K562 (cell line): ENCODE data around the gene C4orf46. TPM values are rescaled to one million over a fixed set of nuclear protein-coding genes. Genes with fewer than 3 reads are reported as not detected.

ENCODE experiments used
- ATAC-seq: fragments of 200-7000 bp; cut with Tn5 transposase; 3 replicates; pipeline ENCODE4 v1.9.1; 2020; ENCODE audit warnings: moderate library complexity
- BruUV-seq: library from RNA; stranded (reverse); fragments of 400-500 nt; replicated peaks from 2 replicates; lab custom pipeline; 2021; lab: Mats Ljungman, UMichigan
- CTCF ChIA-PET: fragments of 300-600 bp; formaldehyde crosslinking; extraction: SDS; loops from one replicate; lab custom pipeline; 2021; ENCODE audit warnings: low intra/inter-chr PET ratio; lab: Yijun Ruan, JAX
- POLR2A ChIA-PET: fragments of 300-600, 350-650 bp; sonication (Branson Sonifier 250); formaldehyde crosslinking; extraction: SDS; loops from one replicate; lab custom pipeline; 2021; ENCODE audit warnings: antibody characterized with exemption, inconsistent platforms; lab: Yijun Ruan, JAX
- DNase-seq, 4 experiments: peaks; one replicate each; pipeline versions ENCODE4 v3.0.0 to v3.0.0-alpha.2; 2011 to 2018; ENCODE audit warnings: low spot score in 3 of 4, mixed read lengths in 3 of 4; ENCODE audit errors: extremely low read depth in 1 of 4
- FAIRE-seq: peaks from 2 replicates; lab custom pipeline; 2011; peaks lifted over from hg19 to GRCh38; lab: Jason Lieb, UNC
- H2AFZ ChIP-seq: 2 replicates; pipeline ENCODE4 v1.6.0; 2011; ENCODE audit warnings: low read depth, low read length, control low read depth, inconsistent platforms
- H3K27ac ChIP-seq: fragments of 200-600 bp; 3 replicates; pipeline ENCODE4 v1.8.0; 2011; ENCODE audit warnings: low read depth, mild to moderate bottlenecking, control low read depth, inconsistent platforms, low read length, moderate library complexity, mixed read lengths; ENCODE audit errors: extremely low read depth
- H3K27me3 ChIP-seq, 2 experiments: fragments of 300-600 bp in 1 of 2; 2 replicates in 1 of 2; 3 replicates in 1 of 2; pipeline versions ENCODE4 v1.6.0 to v1.8.0; 2011; ENCODE audit warnings: inconsistent platforms in 2 of 2, low read length in 2 of 2, mild to moderate bottlenecking in 1 of 2, mixed read lengths in 1 of 2, moderate library complexity in 1 of 2; ENCODE audit not compliant: control insufficient read depth in 2 of 2, insufficient read depth in 2 of 2
- H3K36me3 ChIP-seq: fragments of 300-600 bp; 3 replicates; pipeline ENCODE4 v1.8.0; 2011; ENCODE audit warnings: mild to moderate bottlenecking, low read length, inconsistent platforms; ENCODE audit not compliant: control insufficient read depth, insufficient read depth
- H3K4me1 ChIP-seq, 2 experiments: fragments of 200-600 bp in 1 of 2; replicated peaks in 1 of 2; 2 replicates in 1 of 2; 3 replicates in 1 of 2; pipeline versions ENCODE4 v1.5.1 to v1.8.0; 2011; ENCODE audit warnings: inconsistent platforms in 2 of 2, low read length in 2 of 2, mild to moderate bottlenecking in 1 of 2, mixed read lengths in 1 of 2, moderate library complexity in 1 of 2; ENCODE audit not compliant: control insufficient read depth in 2 of 2, insufficient read depth in 2 of 2
- H3K4me2 ChIP-seq: 2 replicates; pipeline ENCODE4 v1.6.1; 2011; ENCODE audit warnings: low read length, control low read depth, inconsistent platforms, mixed read lengths; ENCODE audit not compliant: insufficient read depth
- H3K4me3 ChIP-seq: fragments of 200-600 bp; sonication (generic), shearing (Covaris generic); 2 replicates; pipeline ENCODE4 v1.5.1; 2016; ENCODE audit warnings: control low read depth, inconsistent platforms
- H3K79me2 ChIP-seq: fragments of 200-600 bp; 3 replicates; pipeline ENCODE4 v1.8.0; 2011; ENCODE audit warnings: low read length, inconsistent platforms; ENCODE audit not compliant: control insufficient read depth, insufficient read depth
- H3K9ac ChIP-seq, 2 experiments: 2 replicates each; pipeline versions ENCODE4 v1.6.0 to v1.6.1; 2011; ENCODE audit warnings: low read depth in 2 of 2, low read length in 2 of 2, control low read depth in 1 of 2, inconsistent platforms in 1 of 2, mild to moderate bottlenecking in 1 of 2, mixed read lengths in 1 of 2; ENCODE audit not compliant: insufficient read depth in 1 of 2
- H3K9me1 ChIP-seq: one replicate; pipeline ENCODE4 v1.6.0; 2011; ENCODE audit warnings: inconsistent platforms, mild to moderate bottlenecking, low read length, moderate library complexity; ENCODE audit not compliant: control insufficient read depth, insufficient read depth
- H3K9me3 ChIP-seq: replicated peaks from 2 replicates; pipeline ENCODE4 v1.5.1; 2011; ENCODE audit warnings: low read depth, low read length, inconsistent platforms; ENCODE audit not compliant: control insufficient read depth, insufficient read depth
- H4K20me1 ChIP-seq: replicated peaks from 2 replicates; pipeline ENCODE4 v1.6.1; 2011; ENCODE audit warnings: low read length, inconsistent platforms, mixed read lengths; ENCODE audit not compliant: control insufficient read depth, insufficient read depth
- ARNT ChIP-seq, 2 experiments: fragments of 450-650 bp; IDR thresholded peaks; 2 replicates each; pipeline ENCODE4 v1.6.1; 2016; ENCODE audit warnings: mild to moderate bottlenecking in 1 of 2
- CBFB ChIP-seq: sonication (generic); formaldehyde crosslinking; IDR thresholded peaks from 2 replicates; pipeline ENCODE4 v1.4.0; 2020; ENCODE audit warnings: mild to moderate bottlenecking, missing genetic modification reagents
- HNRNPH1 ChIP-seq: fragments of 200-400 bp; formaldehyde crosslinking; optimal IDR thresholded peaks from 2 replicates; pipeline ENCODE3; 2017; ENCODE audit warnings: low read depth, mild to moderate bottlenecking, low read length, moderate library complexity
- MECOM ChIP-seq: fragments of 250-450 bp; sonication (Bioruptor Pico); IDR thresholded peaks from 2 replicates; pipeline ENCODE4 v1.8.0; 2022; ENCODE audit warnings: inconsistent platforms
- NFRKB ChIP-seq: fragments of 450-650 bp; IDR thresholded peaks from 2 replicates; pipeline ENCODE4 v1.6.1; 2016; ENCODE audit warnings: low read depth
- POLR3A ChIP-seq: IDR thresholded peaks from 2 replicates; pipeline ENCODE4 v1.6.1; 2011; ENCODE audit warnings: borderline replicate concordance, mild to moderate bottlenecking, moderate library complexity; ENCODE audit not compliant: insufficient read length, insufficient read depth; ENCODE audit errors: extremely low read depth
- TAF9B ChIP-seq: fragments of 450-650 bp; IDR thresholded peaks from 2 replicates; pipeline ENCODE4 v1.6.1; 2018; ENCODE audit warnings: mild to moderate bottlenecking; ENCODE audit not compliant: partially characterized antibody
- TAL1 ChIP-seq: fragments of 450-650 bp; IDR thresholded peaks from 2 replicates; pipeline ENCODE4 v1.6.1; 2016; ENCODE audit warnings: mild to moderate bottlenecking
- ZNF766 ChIP-seq: fragments of 200-800 bp; sonication (Bioruptor generic); conservative IDR thresholded peaks from 2 replicates; pipeline ENCODE4 v1.6.1; 2016; ENCODE audit warnings: missing genetic modification characterization, missing compliant biosample characterization
- WGBS: fragments of 100-300 bp; shearing (Covaris generic); methylation state at CpG from one replicate; pipeline ENCODE4 v1.1.6; 2016; ENCODE audit warnings: low coverage, mixed read lengths; ENCODE audit not compliant: insufficient coverage; ENCODE audit errors: missing lambda C conversion rate; 5-methylcytosine and 5-hydroxymethylcytosine counted together
- in situ Hi-C: fragments of 300-500 bp; cut with MboI; formaldehyde crosslinking; loops from 4 replicates; pipeline ENCODE4 v1.15.0; 2018; ENCODE audit warnings: inconsistent platforms, mixed read lengths
- intact Hi-C: fragments of 100-400 bp; cut with micrococcal nuclease; formaldehyde crosslinking; loops from 2 replicates; pipeline ENCODE4 v1.14.2; 2022
- polyA plus RNA-seq, 8 experiments: library from polyadenylated mRNA; depleted of rRNA in 4 of 8; stranded (reverse) in 5 of 8; unstranded in 3 of 8; fragments of >200 nt; fragmentation: Nextera tagmentation in 2 of 8; fragmentation: Illumina TruSeq in 1 of 8; extraction: Ambion mirVana in 2 of 8; extraction: Trizol in 1 of 8; gene quantifications; 2 replicates each; pipeline versions ENCODE4 v1.2.1 to v1.2.3, GENCODE V29; 2011 to 2014; ENCODE audit warnings: inconsistent platforms in 1 of 8, missing spikeins in 1 of 8
- total RNA-seq, 7 experiments: library from RNA; depleted of rRNA in 6 of 7; stranded (reverse); fragments of >200 nt in 6 of 7; fragmentation: Illumina TruSeq in 2 of 7; extraction: Trizol in 2 of 7; gene quantifications; 2 replicates each; pipeline versions ENCODE4 v1.2.1 to v1.2.3, GENCODE V29; 2011 to 2021; ENCODE audit warnings: low replicate concordance in 1 of 7
- TF ChIP-seq, protein P1 (sequence below): fragments of 450-650 bp; IDR thresholded peaks from 2 replicates; pipeline ENCODE4 v1.6.1; 2016; ENCODE audit warnings: low read depth
- TF ChIP-seq, protein P2 (sequence below): sonication (generic); formaldehyde crosslinking; IDR thresholded peaks from 2 replicates; pipeline ENCODE4 v1.8.1; 2023; ENCODE audit warnings: missing genetic modification reagents, mild to moderate bottlenecking, borderline replicate concordance

C4orf46 gene
- total and polyA plus RNA-seq, 9 of the 15 experiments (the other 6 are each of a cell fraction or from before 2014, with no cell fraction given) = 9.7 to 24.4 (median 17.0) TPM

DNA sequence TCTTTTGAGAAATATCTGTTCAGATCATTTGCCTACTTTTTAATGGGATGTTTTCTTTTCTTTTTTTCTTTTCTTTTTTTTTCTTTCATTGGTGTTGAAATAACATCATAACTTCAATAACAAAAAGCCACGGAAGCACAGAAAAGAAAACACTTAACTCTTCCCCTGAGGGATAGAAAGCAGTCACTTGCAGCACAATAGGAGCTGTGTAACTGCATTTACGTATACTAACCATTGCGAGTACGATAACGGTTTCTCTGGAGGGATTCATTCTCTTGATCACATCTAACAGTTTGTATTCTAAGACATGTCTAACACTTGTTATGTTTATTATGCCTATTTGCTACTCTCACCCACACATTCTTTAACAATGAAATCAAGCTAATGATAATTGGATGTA lies 27.3 kb downstream of the C4orf46 start:
- Histone ChIP-seq H3K4me3 (no peak overlapping the region), H4K20me1 (no peaks in the 10 kb centered on the region), H2AFZ (no peak overlapping the region), H3K27ac (no peak overlapping the region), H3K79me2 (no peaks in the 10 kb centered on the region), H3K9me3 (no peaks in the 10 kb centered on the region), H3K4me2 (no peak overlapping the region), H3K4me1 (no peaks in the 10 kb centered on the region), H3K36me3 (no peaks in the 10 kb centered on the region), H3K9me1 (no peaks in the 10 kb centered on the region), H3K9ac (no peak overlapping the region), H3K27me3 (no peaks in the 10 kb centered on the region; a peak in 1 of 5 replicates)
- ChIA-PET CTCF (interaction anchor here (0.6 kb wide), 1 partner anchor 376 kb away, joined by 3 read pairs; no protein-coding TSS in a partner anchor), POLR2A (interaction anchor here (0.7 to 2.0 kb wide), 2 partner anchors 9 to 13 kb away, joined by 5 to 7 read pairs; no protein-coding TSS in a partner anchor)
- no peak for FAIRE-seq
- DNase-seq = no peak
- 34% methylated on average over 5 of the region's 5 CpGs for WGBS
- no peak for ATAC-seq
- BruUV-seq = no TSS peak
- in situ Hi-C loops (no loop called here), intact Hi-C loops (no loop called here)
- TF ChIP-seq ARNT (IDR thresholded peaks at IDR 0.05) (no peak), NFRKB (no peak), CBFB (CRISPR knock-in tag) (no peak), HNRNPH1 (no peak), POLR3A (no peak), TAL1 (no peak), TAF9B (no peak), MECOM (no peak), ZNF766 (CRISPR knock-in tag) (no peak)
- TF ChIP-seq, protein P1, sequence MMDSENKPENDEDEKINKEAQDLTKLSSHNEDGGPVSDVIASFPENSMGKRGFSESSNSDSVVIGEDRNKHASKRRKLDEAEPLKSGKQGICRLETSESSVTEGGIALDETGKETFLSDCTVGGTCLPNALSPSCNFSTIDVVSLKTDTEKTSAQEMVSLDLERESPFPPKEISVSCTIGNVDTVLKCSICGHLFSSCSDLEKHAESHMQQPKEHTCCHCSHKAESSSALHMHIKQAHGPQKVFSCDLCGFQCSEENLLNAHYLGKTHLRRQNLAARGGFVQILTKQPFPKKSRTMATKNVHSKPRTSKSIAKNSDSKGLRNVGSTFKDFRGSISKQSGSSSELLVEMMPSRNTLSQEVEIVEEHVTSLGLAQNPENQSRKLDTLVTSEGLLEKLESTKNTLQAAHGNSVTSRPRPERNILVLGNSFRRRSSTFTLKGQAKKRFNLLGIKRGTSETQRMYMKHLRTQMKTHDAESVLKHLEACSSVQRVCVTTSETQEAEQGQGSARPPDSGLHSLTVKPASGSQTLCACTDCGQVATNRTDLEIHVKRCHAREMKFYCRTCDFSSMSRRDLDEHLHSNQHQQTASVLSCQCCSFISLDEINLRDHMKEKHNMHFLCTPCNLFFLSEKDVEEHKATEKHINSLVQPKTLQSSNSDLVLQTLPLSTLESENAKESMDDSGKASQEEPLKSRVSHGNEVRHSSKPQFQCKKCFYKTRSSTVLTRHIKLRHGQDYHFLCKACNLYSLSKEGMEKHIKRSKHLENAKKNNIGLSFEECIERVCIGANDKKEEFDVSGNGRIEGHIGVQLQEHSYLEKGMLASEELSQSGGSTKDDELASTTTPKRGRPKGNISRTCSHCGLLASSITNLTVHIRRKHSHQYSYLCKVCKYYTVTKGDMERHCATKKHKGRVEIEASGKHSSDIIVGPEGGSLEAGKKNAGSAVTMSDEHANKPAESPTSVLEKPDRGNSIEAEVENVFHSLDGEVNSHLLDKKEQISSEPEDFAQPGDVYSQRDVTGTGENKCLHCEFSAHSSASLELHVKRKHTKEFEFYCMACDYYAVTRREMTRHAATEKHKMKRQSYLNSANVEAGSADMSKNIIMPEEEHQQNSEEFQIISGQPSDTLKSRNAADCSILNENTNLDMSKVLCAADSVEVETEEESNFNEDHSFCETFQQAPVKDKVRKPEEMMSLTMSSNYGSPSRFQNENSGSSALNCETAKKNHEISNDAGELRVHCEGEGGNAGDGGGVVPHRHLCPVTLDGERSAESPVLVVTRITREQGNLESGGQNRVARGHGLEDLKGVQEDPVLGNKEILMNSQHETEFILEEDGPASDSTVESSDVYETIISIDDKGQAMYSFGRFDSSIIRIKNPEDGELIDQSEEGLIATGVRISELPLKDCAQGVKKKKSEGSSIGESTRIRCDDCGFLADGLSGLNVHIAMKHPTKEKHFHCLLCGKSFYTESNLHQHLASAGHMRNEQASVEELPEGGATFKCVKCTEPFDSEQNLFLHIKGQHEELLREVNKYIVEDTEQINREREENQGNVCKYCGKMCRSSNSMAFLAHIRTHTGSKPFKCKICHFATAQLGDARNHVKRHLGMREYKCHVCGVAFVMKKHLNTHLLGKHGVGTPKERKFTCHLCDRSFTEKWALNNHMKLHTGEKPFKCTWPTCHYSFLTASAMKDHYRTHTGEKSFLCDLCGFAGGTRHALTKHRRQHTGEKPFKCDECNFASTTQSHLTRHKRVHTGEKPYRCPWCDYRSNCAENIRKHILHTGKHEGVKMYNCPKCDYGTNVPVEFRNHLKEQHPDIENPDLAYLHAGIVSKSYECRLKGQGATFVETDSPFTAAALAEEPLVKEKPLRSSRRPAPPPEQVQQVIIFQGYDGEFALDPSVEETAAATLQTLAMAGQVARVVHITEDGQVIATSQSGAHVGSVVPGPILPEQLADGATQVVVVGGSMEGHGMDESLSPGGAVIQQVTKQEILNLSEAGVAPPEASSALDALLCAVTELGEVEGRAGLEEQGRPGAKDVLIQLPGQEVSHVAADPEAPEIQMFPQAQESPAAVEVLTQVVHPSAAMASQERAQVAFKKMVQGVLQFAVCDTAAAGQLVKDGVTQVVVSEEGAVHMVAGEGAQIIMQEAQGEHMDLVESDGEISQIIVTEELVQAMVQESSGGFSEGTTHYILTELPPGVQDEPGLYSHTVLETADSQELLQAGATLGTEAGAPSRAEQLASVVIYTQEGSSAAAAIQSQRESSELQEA = no peak
- TF ChIP-seq, protein P2, sequence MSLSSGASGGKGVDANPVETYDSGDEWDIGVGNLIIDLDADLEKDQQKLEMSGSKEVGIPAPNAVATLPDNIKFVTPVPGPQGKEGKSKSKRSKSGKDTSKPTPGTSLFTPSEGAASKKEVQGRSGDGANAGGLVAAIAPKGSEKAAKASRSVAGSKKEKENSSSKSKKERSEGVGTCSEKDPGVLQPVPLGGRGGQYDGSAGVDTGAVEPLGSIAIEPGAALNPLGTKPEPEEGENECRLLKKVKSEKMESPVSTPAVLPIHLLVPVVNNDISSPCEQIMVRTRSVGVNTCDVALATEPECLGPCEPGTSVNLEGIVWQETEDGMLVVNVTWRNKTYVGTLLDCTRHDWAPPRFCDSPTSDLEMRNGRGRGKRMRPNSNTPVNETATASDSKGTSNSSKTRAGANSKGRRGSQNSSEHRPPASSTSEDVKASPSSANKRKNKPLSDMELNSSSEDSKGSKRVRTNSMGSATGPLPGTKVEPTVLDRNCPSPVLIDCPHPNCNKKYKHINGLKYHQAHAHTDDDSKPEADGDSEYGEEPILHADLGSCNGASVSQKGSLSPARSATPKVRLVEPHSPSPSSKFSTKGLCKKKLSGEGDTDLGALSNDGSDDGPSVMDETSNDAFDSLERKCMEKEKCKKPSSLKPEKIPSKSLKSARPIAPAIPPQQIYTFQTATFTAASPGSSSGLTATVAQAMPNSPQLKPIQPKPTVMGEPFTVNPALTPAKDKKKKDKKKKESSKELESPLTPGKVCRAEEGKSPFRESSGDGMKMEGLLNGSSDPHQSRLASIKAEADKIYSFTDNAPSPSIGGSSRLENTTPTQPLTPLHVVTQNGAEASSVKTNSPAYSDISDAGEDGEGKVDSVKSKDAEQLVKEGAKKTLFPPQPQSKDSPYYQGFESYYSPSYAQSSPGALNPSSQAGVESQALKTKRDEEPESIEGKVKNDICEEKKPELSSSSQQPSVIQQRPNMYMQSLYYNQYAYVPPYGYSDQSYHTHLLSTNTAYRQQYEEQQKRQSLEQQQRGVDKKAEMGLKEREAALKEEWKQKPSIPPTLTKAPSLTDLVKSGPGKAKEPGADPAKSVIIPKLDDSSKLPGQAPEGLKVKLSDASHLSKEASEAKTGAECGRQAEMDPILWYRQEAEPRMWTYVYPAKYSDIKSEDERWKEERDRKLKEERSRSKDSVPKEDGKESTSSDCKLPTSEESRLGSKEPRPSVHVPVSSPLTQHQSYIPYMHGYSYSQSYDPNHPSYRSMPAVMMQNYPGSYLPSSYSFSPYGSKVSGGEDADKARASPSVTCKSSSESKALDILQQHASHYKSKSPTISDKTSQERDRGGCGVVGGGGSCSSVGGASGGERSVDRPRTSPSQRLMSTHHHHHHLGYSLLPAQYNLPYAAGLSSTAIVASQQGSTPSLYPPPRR (CRISPR knock-in tag) = no peak
